Measurements from ENCODE around the gene ANK3.

The ANK3 gene

DNA sequence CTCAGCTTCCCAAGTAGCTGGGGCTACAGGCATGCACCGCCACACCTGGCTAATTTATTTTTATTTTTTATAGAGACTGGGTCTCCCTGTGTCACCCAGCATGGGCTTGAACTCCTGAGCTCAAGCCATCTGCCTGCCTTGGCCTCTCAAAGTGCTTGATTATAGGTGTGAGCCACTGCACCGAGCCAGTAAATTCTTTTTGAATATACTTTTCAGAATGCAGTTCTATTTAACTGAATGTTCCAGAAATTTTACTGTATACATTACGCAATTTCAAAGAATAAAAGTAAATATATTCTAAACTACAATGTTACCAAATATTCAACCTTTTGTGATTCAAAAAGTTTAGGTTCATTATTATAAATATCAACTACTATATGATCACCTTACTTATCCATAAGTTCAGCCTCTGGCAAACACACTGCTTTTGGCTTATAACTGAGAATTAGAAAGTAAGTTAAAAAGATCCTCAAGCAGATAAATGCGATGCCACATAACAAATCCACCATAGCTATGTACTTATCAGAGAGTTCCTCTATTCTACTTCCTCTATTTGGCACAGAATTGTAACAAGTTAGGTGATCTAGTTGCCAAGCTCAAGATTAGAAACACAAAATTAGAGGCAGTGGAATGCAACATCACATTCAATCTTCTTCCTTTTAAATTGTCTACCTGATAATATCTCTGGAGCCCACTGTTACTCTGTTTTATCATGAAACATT lies 118.2 kb downstream of the ANK3 start:
- DNase-seq: no peak

DNA sequence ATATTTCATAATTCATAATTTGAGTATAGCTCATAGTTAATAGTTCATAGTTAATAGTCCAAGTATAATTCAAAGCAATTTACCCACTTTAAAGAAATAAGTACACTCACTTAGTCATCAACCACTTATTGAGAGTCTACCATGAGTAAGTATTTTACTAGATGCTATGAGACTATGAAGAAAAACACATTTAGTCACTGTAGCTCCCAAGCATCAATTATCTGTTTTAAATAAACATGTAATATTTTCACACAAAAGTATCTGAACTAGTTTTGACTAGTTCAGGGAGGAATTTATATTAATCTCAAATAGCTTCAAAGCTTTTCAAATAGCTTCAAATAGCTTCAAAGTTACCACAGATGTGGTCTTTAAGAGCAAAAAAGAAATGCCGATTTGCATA lies 119.2 kb downstream of the ANK3 start:
- no peak for DNase-seq

DNA sequence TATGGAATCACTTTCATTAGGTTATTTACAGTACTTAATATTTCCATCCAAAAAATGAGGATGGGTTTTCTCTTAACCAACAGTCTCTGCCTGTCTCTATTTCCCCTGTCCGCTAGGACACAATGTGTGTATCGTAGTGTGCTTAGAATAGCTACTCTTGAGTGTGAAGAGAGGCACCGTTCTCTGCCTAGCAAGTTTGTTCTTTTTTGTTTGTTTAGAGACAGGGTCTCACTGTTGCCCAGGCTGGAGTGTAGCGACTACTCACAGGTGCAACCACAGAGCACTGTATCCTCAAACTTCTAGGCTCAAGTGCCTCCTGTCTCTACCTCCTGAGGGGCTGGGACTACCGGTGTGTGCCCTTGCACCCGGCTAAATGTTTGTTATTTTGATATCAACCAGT lies 121.9 kb downstream of the ANK3 start:
- DNase-seq: no peak

DNA sequence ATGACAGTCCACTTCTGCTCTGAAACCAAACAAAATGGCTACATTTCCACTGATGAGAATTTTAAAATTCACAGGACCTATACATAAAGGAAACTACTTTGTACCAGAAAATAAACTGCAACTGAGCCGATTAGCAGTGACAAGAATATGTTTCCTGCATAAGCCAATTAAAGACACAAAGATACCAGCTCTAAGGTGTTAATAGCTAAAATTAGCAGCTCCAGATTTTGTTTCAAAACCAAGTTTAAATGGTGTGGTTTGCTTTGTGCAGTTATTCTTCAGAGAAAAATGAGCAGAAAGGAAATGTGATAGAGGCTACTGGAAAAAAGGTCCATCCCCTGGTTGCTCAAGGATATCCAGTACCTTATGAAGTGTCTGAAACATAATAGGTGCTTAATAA lies 123.2 kb downstream of the ANK3 start:
- DNase-seq: no peak

DNA sequence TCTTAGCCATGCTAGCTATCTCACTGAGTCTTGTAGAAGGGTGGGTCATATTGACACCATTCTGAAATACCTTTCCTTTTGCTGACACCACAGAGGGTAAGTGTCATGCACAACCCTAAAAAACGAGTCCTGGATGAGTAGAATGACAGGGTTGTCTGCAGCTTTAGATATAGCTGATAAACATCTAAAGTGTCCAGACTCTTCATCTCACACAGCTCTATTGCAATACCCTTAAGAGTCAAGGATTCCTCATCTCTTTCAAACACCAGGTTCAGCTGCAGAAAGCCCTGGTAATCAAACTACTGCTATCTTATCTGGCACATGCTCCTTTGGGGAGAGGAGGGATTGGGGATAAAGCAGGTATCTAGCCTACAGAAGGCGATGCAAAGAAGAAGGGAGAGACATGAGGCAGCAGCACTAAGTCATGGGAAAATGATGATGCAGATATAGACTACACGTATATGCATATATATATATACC lies 127.0 kb downstream of the ANK3 start:
- DNase-seq: no peak

DNA sequence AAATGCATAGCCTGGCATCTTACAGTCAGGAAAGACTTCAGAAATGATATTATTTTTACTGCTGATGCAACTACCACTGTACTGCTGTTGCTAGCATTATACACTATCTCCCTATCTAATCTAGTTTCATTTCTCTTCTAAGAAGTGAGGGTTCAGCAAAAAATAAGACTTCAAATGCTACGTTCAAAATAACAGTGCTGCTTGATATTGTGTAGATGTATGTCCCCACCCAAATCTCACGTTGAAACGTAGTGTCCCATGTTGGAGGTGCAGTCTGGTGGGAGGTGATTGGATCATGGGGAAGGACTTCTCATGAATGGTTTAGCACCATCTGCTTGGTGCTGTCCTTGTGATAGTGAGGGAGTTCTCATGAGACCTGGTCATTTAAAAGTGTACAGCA lies 129.4 kb downstream of the ANK3 start:
- no peak for DNase-seq

DNA sequence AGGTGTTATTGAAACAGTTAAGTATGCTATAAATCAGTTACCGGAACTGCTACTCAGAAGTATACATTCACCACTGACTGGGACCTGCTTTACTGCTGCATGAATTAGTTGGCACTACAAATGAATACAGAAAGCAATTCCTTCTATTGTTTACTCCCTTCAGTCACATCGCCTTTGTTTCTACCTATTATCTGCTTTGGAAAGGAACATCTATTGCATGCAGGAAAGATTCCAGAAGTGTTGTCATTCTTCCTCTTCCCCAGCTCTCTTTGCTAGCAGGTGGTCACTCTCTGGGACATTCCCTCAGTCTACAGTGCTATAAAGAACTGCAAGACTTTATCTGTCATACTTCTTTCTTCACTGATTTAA lies 131.3 kb downstream of the ANK3 start:
- DNase-seq: no peak

DNA sequence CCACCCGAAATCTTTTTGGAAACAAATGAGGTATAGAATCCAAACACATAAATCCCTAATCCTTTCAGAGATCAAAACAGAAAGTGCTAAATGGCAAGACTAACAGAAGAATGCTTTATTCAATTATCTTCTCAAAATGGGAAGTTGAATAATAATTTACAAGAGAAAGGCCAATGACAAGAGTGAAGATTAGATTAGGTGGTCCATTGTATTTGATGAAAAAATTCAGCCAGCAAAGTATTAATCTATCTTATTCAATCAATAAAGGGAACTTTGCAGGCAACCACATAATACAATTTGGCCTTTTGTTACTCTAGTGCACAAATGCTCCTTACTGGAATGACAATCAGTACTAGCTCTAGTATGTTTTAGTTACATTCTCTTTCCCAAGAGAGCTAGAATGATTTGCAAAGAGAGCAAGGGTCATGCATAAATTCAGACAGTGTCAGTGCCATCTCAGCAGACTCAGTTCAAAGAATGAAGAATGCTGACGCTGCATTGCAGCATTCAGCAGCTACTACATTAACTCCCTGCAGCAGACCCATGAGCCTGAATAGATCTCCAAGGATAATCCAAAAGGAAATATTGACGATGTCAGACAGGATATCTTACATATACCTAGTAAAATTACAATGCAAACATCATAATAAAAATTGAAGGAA lies 131.8 kb downstream of the ANK3 start:
- DNase-seq: no peak

DNA sequence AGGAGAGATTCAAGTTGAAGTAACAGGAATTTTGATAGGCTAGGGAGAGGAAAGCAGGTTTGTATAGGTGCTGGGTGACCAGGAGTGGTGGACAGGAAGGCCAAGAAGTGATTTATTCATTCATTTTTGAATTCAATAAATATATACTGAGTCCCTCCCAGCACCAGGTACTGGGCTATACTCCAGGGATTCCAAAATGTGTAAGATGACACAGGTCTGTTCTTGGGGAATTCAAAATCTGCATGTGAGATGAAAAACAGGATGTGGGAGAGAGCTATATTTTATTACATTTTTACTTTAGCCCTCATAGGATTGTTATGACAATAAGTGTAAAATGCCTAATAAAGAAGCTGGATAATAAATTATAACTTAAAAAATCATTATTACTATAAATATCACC lies 134.9 kb downstream of the ANK3 start:
- DNase-seq: no peak

DNA sequence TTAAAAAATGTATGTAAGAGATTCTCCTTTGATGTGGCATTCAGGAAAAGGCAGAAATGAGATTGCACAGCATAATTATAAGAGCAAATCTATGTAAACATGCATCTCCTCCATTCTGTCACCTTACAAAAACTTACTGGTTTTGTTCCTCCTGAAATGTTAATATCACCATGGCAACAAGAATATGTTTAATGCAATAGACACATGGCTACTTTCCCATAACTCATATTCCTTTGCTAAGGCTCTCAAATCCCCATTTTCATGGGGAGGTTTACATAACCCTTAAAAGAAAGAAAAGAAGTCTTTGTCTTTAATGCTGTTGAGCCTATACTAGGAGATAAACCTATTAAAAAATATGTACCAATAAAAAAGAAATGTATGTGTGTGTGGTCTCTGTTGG lies 136.2 kb downstream of the ANK3 start:
- DNase-seq: no peak

DNA sequence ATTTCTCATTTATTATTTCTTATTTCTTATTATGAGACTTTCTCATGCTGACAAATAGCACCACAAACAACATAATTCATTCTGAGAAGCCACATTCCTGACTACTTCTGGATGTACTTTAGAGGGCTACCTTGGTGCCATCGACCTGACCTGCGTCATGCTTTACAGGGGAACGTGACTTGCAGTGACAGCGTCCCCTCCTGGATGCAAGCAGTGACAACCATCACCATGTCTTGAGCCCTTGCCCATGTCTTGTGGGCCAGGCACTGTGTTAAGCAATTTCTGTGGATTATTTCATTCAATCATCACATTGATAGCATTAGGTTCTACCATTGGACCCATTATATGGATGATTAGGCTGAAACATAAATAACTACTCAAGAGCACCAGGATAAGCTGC lies 137.0 kb downstream of the ANK3 start:
- no peak for DNase-seq

DNA sequence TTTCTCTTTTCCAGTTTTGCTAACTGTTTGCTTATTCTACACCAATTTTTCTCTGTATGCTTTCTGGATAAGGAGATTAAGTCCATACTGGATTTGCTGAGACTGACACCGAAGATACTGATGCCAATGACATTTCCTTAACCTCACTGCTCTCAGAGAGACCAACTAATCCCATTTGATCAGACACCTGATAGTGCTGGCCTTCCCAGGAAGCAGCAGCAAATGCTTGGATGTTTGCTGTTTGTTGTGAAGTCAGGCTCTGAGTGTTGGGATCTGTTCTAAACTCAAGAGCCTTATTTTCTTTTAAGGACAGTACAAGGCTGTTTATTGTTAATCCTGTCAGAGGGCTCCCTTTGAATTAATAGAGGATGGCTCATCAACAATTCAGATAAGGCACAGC lies 143.3 kb downstream of the ANK3 start:
- DNase-seq: no peak

DNA sequence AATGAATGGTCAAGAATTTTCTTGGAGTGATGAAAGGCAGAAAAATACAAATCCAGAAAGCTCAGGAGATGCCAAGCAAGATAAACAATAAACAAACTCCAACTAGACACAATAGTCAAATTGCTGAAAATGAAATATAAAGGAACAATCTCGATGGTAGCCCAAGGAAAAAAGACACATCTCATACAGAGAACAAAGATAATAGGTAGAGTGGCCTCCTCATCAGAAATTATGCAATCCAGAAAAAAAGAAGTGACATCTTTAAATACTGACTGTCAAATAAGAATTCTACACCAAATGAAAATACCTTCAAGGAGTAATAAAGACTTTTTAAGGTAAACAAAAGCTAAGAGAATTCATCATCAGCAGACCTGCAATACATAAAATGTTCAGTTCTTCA lies 150.4 kb downstream of the ANK3 start:
- no peak for DNase-seq

DNA sequence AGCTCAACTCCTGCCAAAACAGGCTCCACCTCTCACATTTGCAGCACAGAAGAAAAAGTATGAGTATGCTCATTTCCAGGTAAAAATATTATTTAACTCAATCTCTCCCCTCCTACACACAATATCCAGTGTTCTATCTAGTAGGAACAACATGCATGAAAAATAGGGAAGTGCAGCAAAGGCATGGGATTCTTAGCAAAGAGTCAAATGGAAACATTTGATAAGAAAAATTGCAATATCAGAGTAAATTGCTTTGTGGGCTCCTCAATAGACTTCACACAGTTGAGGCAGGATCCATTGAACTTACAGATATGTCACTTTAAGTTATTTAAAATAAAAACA lies 150.9 kb downstream of the ANK3 start:
- DNase-seq: no peak

DNA sequence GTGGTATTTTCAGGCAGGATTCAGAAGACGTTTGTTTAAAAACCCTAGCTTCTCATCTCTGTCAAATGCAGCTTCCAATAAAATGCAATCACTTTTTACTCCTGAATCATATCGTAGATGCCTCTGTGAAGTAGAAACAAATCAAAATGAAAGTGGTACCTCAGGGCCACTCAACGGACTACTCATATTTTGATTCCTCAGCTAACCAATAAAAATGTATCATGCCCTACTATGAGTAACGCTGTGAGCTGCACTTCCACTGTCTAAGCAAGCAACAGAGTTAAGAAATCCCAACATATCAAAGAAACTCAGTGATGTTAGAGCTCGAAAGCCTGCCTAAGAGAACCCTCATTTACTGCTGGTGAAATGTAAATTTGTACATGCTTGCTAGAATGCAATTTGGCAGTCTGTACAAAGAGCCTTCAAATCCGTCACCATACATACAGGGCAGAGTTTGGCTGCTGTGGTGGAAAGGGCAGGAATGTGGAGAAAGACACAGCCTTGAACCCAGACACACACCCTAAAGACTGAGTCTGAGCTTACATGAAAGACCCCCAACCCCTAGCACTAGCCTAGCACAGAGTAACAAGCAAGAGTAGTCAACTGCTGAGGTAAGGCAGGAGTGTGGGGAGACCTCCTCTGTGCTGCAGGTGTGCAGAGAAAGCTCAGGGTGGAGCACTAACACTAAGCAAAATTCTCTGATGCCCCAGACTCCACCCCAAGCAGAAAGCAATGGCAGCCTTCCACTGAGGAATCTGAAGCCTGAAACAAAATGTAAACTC lies 151.5 kb downstream of the ANK3 start:
- DNase-seq: no peak

DNA sequence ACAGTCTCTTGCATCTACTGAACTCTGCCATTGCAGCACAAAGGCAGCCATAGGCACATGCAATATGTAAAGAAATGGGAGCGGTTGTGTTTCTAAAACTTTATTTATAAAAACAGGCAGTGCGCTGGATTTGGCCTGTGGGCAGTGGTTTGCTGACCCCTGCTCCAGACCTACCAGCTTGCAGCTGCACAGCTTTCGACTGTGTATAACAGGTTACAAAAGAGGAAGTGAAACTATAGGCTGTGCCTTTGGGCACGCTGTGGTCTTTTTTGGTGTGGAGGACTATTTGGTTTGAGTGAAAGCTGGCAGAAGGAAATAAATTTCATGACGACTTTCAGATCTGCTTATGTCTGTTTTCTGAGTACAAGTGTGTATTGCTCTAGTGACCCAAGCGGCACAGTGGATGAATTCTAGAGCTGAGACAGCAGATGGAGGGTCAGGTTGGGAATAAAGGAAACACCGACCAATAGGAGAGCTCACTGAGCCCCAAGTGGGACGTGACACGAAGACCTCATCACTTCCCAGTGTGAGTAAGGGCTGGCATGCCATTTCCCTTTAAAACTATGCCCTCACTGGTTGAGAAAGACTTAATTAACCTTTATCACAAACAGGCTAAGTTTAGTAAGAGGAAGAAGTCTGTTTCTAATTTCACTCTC lies 152.7 kb downstream of the ANK3 start:
- DNase-seq: no peak

DNA sequence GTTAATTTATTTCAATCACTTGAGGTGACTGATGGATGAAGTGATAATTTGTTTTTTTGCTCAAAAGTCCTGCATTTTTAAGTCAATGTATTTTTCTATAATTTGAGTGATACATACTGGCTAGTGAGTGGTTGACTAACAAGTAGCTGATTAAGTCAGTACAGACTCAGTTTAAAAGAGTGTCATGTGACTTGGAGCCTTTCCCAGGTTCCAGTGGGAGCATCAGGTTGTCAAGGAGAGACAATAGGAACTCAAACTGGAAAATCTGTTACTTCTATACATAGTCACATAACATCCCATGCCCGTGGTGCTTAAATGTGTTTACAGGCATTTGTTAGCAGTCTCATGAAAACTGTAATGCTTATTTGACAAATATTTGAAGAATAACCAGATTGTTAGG lies 154.7 kb downstream of the ANK3 start:
- DNase-seq: no peak

DNA sequence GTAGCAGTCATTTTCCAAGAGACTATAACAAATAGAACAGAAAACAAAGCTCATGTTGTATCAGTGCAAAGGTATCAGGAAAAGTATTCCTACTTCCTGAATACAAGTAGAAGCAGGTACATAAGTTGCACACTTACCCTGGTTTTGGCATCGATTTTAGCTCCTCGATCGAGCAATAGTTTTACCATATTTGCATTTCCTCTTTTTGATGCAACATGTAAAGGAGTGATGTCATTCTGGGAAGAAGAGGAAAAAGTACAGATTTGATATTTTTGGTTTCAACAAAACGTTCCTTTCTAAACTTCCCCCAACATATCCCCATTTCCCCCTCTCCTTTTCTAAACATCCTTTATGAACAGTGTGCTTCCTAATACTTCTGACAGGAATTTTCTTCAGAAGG lies 155.1 kb downstream of the ANK3 start:
- no peak for DNase-seq

DNA sequence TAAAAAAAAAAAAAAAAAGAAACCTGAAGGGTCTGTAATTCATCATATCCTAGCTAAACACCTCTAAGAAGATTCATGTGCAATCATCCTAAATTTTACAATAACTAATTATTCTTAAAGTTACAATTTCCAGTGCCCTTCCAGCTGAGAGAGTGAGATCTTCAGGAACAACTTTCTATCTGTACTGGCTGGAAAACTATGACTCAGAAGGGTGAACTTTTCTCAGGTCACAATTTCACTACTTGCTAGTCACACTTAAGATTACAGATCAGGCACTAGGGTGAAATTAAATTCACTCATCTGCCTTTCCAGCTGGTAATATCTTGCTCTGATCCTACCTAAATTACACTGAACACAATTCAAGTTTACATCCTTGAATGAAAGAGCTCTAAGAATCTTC lies 158.8 kb downstream of the ANK3 start:
- DNase-seq: no peak

DNA sequence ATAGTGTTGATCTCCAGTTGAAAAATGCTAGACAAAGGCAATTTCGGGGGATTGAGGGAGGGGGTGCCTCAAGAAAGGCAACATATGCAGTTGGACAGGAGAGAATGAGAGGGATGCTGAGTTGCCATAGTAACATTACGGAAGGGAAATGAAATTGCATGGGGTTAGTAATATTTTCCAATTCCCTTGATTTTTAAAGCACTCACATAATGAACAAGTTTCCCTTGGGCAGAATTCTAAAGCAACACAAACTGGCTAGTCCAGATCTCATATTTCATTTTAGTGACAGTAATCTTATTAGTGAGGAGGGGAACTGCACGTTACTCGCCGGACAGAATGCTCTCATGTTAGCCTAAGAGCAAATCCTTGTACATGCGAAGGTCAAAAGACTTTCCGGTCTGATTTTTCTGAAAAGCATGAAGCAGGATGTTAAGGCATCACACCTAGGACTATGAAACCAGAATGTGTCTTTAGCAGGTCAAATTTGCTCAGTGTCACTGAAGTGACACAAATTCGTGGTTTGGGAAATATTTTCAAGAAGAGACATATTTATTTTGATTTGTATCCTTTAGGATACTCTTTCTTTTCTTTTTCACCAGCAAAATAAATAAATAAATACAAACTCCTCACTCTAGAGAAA lies 165.5 kb downstream of the ANK3 start:
- DNase-seq: no peak

DNA sequence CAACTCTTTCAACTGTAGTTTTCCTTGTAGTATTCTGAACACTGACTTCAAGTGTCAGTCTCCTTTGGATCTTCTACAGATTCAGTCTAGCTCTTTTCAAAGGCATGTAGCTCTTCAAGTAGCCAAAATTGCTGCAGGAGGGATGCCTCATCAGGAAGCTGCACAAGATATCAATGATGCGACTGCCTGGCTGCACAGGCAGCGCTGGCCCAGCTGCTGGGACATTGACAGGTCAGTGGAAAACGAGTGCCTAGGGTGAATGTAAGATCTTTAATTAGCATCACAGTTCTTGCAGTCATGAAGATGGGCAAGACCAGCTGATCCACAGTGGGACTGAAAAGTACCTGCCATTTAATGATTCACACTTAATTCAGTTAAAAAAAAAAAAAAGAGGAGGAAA lies 167.6 kb downstream of the ANK3 start:
- DNase-seq: no peak

DNA sequence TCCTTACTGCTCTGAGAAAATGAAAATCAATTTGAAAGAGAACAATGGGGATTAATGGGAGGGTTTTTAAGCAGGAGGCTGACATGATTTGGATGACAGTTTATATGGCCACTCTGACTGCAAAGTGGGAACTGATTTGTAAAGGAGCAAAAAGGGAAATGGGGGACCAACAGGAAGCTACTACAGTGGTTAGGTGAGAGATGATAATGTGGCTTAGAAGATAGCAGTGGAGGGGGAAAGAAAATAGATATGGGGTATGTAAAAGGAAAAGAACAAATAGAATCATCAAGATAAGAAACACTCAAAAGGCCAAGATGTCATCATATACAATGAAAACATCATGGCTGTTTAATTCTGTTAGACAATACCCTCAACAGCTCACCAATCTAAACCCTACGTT lies 177.5 kb downstream of the ANK3 start:
- no peak for DNase-seq

DNA sequence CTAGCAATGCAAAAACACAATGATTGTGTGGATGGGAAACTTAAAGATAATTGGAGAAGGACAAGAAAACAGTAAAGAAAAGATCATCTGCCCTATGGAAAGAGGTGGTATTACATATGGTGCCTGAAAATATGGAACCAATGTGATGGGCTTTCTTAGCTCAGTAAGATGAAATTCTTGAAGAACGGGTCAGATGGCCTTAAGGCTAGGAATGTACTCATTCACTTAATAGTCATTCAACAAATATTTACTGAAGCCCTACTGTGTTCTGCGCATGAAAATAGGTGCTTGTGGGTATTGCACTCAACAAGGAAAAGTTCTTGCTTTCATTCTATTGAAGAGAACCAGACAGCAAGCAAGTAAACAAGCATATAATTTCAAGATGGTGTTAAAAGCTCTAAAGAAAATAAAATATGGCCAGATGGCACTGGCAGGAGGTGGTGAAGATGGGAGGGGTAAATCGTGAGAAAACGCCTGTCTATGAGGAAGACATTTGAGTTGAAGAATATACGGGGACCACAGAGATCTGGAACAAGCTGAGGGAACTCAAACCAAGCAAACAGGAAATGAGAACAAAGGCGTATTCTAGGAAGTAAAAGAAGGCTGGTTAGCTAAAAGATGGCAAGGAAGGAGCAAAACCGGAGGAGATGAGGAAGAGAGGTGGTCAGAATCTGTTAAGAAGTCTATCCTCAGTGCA lies 179.7 kb downstream of the ANK3 start:
- DNase-seq: no peak

Measured in T1000 (cell line).